BJ (cell line): ENCODE measurements around the gene DSP. TPM values are rescaled to one million over a fixed set of nuclear protein-coding genes. Genes with fewer than 3 reads are reported as not detected.

Experiments
- CTCF ChIA-PET: fragments of 350-600 bp; formaldehyde crosslinking; extraction: SDS; loops from one replicate; lab custom pipeline; 2021; ENCODE audit warnings: antibody characterized with exemption, inconsistent platforms; lab: Yijun Ruan, JAX
- POLR2A ChIA-PET: fragments of 300-600 bp; sonication (Branson Sonifier 250); formaldehyde crosslinking; extraction: SDS; loops from one replicate; lab custom pipeline; 2021; ENCODE audit warnings: antibody characterized with exemption; lab: Charles Lee
- DNase-seq: peaks from one replicate; pipeline ENCODE4 v3.0.0-alpha.2; 2011; ENCODE audit warnings: low read depth
- H3K27me3 ChIP-seq: 2 replicates; pipeline ENCODE4 v1.6.0; 2011; ENCODE audit warnings: low read length; ENCODE audit not compliant: control insufficient read depth, insufficient read depth
- H3K36me3 ChIP-seq: 2 replicates; pipeline ENCODE4 v1.5.1; 2011; ENCODE audit warnings: low read length; ENCODE audit not compliant: control insufficient read depth, insufficient read depth
- H3K4me3 ChIP-seq: 2 replicates; pipeline ENCODE4 v1.5.1; 2011; ENCODE audit warnings: low read depth, mild to moderate bottlenecking, control low read depth, low read length
- CTCF ChIP-seq: IDR thresholded peaks from 2 replicates; pipeline ENCODE4 v1.5.1; 2011; ENCODE audit warnings: low read depth, mild to moderate bottlenecking, control low read depth, inconsistent platforms, low read length, moderate library complexity; ENCODE audit not compliant: insufficient read depth
- polyA plus RNA-seq: library from polyadenylated mRNA; depleted of rRNA; stranded (reverse); fragments of >200 nt; gene quantifications from 2 replicates; pipeline ENCODE4 v1.2.3, GENCODE V29; 2011

The DSP gene
- polyA plus RNA-seq, 1 experiment, result 11.0 TPM

- H3K27me3 ChIP-seq, result no peaks in the 10 kb centered on the region
- no peak for DNase-seq
- no peak for TF ChIP-seq CTCF
- H3K36me3 ChIP-seq, result no peaks in the 10 kb centered on the region; the same call in none of the 2 replicates
- H3K4me3 ChIP-seq, result no peak overlapping the region
- POLR2A ChIA-PET, result interaction anchor here (0.6 kb wide), 1 partner anchor 297 kb away, joined by 10 read pairs; no protein-coding TSS in a partner anchor
- CTCF ChIA-PET, result interaction anchor here (1.4 kb wide), 1 partner anchor 319 kb away, joined by 3 read pairs; no protein-coding TSS in a partner anchor
These were observed 53.2 kb downstream of the DSP start for GRCh38 chr6:7594579-7595125.

GRCh38 chr6:7604003-7604402, 62.5 kb downstream of the DSP start:
- DNase-seq, result no peak
- no peak for TF ChIP-seq CTCF
- peaks cover 12% of the 10 kb centered on the region for H3K36me3 ChIP-seq
- ChIA-PET CTCF (interaction anchor here (1.0 to 1.3 kb wide), 2 partner anchors 179 to 328 kb away, joined by 3 to 4 read pairs; no protein-coding TSS in a partner anchor), POLR2A (no interaction called here)
- H3K4me3 ChIP-seq, result no peak overlapping the region
- H3K27me3 ChIP-seq, result no peaks in the 10 kb centered on the region

- POLR2A ChIA-PET, result no interaction called here
- peaks cover 12% of the 10 kb centered on the region for H3K36me3 ChIP-seq
These were observed 63.0 kb downstream of the DSP start for GRCh38 chr6:7604506-7604905.

GRCh38 chr6:7615611-7616383, 74.3 kb downstream of the DSP start:
- no peak overlapping the region for H3K4me3 ChIP-seq
- DNase-seq, result no peak
- H3K27me3 ChIP-seq, result no peaks in the 10 kb centered on the region
- TF ChIP-seq CTCF, result peak; percentile 72
- ChIA-PET CTCF (interaction anchor here (0.9 to 5.0 kb wide), 20 partner anchors 8 to 938 kb away, joined by 3 to 34 read pairs (median 3); partner anchors contain the start of gene BMP6), POLR2A (interaction anchor here (0.6 kb wide), 1 partner anchor 196 kb away, joined by 6 read pairs; no protein-coding TSS in a partner anchor)
- peaks cover 3% of the 10 kb centered on the region for H3K36me3 ChIP-seq

More at GRCh38 chr6:7604506-7604905, 63.0 kb downstream of the DSP start:
- H3K27me3 ChIP-seq, result no peaks in the 10 kb centered on the region
- CTCF ChIA-PET, result interaction anchor here (1.0 to 1.3 kb wide), 2 partner anchors 179 to 328 kb away, joined by 3 to 4 read pairs; no protein-coding TSS in a partner anchor
- DNase-seq, result no peak
- no peak overlapping the region for H3K4me3 ChIP-seq
- no peak for TF ChIP-seq CTCF
